NCI-H2196 treated with DMSO at 0.1 percent for 48 hours (cell line): ENCODE results near the gene VWA8.
"Not testable (repeated sequence)": the region's sequence is repeated elsewhere in the genome, so short reads cannot be mapped to it uniquely, and the experiment has no call there.

Experiments
- DNase-seq: peaks from one replicate; lab custom pipeline; 2025; ENCODE audit not compliant: unreplicated experiment; lab: John Stamatoyannopoulos, UW

Gene VWA8

DNA sequence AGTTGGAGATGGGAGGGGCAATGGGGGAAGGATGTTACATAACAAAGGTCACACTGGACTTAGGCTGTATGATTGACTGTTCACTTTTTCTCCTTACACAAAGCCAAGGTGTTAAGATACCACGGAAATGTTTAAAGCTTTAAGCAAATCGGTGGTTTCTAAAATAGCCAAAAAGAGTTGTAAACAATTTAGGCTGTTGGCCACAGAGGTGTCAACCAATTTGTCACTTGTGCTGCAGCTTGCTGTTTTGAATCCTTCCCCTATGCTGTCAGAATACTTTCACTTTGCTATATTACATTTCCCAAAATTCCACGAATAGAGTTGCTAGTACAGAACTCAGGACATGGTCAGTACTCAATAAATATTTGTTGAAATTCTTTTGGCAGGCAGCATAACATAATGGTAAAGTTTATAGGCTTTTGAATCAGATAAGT, 149.3 kb downstream of the VWA8 start:
- no peak for DNase-seq

DNA sequence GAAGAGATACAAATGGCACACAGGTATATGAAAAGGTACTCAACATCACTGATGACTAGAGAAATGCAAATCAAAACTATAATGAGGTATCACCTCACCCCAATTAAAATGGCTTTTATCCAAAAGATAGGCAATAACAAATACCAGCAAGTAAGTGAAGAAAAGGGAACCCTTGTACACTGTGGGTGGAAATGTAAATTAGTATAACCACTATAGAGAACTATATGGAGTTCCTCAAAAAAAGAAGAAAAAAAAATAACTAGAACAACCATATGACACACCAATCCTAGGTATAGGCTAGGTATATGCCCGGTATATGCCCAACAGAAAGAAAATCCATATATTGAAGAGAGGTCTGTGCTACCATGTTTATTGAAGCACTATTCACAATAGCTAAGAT, 150.9 kb downstream of the VWA8 start:
- no peak for DNase-seq

DNA sequence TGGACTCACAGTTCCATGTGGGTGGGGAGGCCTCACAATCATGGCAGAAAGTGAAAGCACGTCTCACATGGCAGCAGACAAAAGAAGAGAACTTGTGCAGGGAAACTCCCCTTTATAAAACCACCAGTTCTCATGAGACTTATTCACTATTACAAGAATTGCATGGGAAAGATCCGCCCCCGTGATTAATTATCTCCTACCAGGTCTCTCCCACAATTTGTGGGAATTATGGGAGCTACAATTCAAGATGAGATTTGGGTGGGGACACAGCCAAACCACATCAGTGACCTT, 157.5 kb downstream of the VWA8 start:
- DNase-seq: not testable (repeated sequence)

DNA sequence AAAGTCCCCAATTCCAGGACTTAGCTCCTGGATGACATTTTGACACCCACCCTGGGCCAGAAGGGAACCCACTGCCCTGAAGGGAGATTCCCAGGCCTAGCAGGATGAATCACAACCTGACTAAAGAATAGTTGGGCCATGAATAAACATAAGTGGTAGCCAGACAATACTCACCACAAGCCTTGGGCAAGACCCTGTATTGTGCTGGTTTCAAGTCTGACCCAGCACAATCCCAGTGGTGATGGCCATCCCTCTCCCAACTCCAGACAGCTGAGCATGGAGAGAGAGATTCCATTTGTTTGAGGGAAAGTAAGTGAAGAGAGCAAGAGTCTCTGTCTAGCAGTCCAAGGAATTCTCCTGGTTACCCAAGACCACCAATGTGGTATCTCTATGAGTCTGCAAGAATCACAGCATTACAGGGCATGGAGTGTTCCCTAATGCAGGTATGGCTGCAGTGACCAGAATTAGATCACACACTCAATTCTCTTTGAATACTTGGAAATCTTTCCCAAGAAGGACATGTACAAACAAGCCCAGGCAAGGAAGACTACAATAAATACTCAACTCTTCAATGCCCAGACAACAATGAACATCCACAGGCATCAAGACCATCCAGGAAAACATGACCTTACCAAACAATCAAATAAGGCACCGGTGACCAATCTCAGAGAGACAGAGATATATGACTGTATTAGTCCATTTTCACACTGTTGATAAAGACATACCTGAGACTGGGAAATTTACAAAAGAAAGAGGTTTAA, 158.0 kb downstream of the VWA8 start:
- no peak for DNase-seq

DNA sequence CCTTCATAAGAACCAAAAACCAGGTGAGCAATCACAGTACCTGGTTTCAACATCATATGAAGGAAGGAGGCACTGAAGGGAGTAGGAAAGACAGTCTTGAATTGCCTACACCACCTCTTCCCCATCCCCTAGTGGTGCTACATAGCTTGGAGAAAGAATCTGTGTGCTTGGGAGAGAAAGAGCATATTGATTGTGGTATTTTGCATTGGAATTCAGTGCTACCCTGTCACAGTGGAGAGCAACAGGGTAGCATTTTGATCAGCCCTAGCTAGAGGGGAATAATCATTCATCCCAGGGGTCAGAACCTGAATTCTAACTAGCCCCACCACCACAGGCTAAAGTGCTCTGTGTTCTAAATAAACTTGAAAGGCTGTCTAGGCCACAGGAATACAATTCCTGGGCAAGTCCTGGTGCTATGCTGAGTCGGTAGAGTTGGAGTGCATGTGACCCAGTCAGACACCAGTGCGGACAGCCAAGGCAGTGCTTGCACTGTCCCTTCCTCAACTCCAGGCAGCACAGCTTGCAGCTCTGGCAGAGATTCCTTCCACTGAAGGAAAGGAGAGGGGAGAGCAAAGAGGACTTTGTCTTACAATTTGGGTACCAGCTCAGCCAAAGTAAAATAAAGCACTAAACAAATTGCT, 158.7 kb downstream of the VWA8 start:
- no peak for DNase-seq

DNA sequence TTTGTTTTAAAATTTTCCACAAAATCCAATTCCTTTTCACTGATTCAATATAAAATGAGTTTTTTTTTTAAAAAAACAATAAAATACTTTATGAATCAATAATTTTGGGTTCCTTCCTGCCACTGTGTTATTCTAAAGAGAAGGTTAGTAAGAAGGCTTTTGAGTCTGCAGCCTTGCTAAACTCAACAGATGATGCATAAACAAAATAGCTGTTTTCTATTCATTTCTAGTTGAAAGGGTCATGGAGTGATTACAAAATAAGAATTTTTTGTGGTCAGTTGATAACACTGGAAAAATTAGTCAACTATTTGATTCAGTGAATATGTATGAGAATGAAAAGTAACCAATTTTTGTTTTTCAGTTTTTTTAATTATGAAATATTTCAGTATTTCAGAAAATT, 169.9 kb downstream of the VWA8 start:
- no peak for DNase-seq

DNA sequence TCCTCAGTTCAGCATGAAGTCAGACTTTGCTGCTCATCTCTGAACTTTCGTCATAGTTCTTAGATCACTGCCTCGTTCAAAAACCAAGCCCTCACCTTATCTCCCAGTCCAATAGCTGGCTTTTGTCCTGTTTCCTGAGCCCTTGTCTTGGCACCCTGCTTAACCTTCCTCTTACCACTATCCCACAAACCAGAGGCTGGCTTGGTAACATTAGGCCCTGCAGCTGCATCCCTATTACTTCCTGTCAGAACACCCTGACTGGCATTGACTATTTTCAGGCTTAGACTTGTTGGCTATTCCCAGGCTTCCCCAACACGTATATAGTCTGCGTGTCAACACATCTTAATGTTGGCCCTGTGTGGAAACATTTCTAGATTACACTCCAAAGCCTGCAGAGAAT, 172.4 kb downstream of the VWA8 start:
- DNase-seq: no peak

DNA sequence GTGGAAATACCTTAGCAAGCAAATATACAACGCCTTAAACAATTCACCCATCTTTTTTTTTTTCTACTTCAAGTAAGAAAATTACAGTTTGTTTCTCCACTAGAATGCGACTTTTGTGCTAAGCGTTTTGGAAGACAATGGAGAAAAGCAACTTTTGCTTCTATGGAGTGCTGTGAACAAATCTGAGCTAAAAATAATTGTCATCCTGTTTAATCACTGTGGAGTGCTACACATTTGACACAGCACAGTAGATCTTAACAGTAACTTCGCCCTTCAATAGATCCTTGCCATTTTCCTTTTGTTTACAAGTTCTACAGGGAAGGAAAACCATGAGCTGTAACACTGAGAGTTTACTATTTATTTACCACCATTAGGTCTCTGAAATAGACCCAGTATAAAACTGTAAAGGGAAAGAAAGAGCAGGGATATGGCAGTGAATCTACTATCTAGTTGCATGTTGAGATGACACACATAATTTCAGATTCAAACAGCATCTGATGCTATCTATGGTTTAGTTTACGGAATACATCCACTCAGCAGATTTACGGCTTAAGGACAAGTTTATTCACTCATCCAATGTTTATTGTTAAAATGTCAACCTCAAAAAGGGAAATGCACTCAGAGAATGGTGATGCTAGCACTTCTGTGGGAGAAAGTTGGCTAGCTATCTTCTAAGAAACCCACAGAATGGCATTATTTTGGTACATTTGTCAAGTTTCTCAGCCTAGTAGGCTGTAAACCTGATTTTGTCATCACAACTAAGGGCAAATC, 175.3 kb downstream of the VWA8 start:
- no peak for DNase-seq

DNA sequence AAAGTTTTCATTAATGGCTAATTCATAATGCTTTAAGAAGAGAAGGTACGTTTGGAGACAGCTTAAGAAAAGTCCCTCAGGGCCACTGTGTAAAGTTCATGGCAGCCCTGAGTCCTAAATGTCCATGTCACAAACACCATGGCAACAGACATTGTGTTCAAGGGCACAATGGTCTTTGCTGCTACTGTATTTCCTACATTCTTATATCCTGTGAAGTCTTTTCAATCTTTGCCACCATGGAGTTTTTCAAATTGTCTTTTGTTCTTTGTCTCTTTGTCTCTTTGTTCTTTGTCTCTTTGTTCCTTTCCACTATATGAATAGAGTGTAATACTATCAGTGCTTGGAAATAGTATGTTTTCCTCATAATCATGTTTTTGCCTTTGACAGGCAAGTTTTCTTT, 178.8 kb downstream of the VWA8 start:
- no peak for DNase-seq

DNA sequence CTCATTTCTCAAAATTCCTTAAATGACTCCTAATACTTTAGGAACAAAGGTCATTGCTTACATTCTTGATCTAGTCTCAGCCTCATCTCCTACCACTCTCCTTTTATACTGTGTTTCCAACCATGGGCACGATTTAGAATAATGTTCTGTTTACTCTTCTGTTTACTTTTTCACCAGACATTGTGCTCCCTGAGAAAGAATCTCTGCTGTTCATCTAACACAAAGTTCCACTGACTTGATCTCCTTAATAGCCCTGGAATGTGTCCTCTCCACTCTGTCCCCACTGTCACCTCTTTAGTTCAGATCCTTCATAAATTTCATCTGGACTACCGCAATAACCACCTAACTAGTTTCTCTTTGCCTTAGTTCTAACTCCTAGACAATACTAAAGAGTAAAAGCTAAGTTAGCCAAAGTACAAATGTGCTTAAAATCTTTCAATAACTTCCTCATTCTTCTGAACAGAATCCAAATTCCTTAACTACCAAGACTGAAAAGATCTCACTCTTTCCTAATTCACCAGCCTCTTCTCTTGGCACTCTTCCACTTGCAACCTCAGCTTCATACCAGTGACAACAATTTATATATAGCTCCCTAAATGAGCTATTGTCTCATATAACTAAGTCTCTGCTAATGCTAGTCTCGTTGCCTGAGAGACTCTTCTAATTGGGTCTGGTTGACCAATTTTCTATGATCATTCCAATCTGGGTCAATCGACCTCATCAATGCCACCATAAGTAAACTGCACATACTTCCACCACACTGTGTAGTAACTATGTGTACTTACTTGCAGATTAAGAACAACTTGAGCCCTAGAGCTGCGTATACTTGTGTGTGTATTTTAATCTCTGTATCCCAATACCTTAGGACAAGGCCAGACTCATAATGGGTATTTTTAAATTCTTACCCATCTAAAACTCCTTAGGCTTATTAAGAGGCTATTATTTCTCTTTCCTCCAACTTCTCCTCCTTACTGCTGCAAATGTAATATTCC, 179.9 kb downstream of the VWA8 start:
- DNase-seq: no peak

DNA sequence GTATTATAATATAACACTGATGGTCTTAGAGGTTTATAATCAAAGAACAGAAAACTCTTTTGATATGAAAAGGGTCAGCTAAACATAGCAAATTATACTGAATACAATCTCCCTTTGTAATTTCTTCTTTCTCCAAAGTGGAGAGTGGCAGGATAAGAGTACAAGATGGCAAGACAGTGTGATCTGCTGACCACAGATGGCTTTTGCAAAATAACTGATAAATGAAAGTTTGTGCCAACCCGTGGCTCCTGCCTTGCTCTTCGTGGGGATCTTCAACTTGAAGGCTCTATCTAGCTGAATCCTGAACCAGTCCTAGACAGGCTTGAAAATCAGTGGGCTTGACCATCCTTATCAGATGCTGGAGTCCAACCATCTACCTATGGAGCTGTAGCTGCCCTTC, 185.7 kb downstream of the VWA8 start:
- DNase-seq: no peak

DNA sequence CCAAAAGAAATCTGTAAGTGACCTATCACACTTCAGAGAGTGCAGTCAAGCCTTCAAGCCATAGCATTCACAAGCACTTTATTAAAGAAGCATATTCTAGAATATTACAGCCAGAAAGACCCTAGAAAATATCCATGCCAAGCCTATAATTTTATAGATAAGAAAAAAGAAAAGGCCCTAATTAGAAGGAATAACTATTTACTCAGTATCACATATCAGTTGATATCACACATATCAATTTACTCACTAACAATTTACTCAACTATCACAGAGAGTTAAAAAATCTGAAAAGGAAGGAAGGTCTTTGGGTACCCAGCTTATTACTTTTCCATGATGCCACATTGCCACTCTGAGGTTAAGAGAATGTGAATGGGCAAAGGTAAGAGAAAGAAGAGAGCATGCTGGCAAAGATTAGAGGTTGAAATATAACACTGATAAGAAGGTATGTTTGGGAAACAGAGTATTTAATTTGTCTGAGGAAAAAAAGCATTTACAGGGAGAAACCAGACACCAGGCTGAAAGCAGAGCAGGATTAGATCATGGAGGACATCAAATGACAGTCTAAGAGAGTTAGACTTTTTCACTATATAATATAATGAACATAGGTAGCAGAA, 186.2 kb downstream of the VWA8 start:
- peak; percentile 6 for DNase-seq

DNA sequence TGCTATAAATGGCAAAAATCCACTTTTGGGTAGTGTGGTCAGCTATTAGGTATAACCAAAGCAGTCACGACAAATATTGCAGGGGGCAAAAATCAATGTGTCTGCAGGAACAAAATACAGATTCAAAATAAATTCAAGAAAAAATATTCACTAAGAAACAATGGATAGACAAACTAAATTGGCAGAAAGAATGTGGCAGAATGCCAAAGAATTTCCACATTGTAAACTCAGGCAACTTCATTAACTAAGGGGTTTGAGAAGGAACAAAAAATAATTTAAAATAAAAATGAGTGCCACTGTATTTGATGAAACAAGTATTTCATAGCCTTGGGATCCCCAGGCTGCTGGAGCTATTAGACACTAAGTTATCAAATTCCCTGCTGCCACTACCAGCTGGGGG, 193.1 kb downstream of the VWA8 start:
- DNase-seq: no peak

DNA sequence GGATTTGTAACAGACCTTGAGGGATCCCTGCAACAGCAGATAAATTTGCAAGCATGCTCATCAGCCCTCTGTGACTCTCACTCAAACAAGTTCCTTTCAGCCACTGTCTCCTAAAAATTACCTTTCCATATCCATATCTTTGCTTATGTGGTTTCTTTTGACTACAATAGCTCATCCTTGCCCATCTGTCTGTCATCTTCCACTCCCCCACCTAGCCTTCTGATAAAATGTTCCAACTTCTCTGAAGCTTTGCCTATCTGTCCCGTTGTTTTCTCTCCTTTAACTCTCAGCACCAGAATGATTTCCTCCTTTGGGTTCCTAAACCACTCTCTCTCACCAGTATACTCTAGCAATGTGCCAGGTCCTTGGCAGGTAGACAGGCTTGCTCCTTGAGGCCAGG, 194.5 kb downstream of the VWA8 start:
- no peak for DNase-seq

DNA sequence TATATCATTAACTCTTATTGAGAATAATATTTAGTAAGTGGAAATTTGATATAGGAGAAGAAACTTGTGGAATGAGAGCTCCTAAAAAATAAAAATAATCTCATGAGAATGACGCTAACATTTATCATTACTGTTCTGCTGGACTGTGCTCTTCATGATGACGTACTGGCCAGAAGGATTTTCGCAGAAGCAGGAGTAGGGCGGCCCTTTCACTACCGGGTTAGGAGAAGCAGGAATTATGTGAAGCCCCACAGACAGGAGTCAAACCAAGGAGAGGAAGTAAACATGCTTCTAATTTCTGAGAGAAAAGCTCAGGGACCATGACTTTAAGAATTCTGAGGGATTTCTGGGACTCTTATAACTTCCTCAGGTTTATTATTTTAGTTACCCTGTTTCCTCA, 195.1 kb downstream of the VWA8 start:
- no peak for DNase-seq

DNA sequence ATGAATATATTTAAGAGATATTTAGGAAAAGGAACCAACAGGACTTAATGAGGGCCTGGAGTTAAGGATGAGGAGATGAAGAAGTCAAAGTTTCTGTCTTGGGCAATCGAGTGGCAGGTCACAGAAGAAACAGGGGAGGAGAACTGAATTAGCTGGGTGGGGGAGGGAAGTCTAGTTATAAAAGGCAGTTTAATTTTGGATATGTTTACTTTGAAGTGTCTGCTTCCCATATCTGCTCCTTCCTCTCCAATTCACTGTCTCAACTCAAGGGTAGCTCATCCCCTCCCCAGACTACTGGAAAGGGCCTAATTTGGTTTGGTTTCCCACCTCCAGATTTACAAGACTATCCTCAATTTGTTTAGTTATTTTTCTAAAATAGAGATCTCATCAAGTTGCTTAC, 195.9 kb downstream of the VWA8 start:
- no peak for DNase-seq

DNA sequence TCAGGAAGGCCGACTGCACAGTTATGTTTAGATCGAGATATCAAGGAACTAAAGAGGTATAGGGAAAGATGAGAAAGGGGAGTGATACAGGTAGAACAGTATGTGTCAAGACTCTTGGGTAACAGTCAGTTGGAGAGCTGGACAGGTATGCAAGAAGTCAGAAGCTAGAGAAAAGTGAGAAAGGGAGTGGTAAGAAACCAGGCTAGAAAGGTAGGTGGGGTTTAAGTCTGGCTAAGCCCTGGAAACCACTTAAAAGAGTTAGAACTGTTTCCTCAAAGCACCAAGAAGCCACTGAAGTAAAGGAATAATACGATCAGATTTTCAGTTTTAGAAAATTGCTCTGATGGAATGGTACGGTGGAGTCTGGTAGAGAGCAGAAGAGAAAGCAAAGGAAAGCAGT, 196.4 kb downstream of the VWA8 start:
- DNase-seq: no peak

DNA sequence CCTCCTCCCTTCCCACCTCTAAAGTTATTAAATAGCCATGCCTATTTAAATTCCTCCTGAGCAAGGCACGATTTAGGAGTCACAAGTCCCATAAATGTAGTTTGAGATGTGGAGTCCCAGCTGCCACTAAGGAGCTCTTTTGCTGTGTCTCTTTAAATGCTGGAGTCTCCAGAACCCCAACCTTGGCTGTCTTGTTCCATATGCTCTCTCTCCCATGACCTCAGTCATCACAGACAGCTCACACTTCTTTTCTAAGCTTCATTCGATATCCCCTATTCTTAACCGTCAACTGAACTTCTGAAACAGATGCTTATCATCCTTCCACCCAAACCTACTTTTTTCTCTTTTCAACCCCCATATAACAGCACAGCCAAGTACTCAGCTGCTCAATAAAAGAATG, 197.1 kb downstream of the VWA8 start:
- no peak for DNase-seq

DNA sequence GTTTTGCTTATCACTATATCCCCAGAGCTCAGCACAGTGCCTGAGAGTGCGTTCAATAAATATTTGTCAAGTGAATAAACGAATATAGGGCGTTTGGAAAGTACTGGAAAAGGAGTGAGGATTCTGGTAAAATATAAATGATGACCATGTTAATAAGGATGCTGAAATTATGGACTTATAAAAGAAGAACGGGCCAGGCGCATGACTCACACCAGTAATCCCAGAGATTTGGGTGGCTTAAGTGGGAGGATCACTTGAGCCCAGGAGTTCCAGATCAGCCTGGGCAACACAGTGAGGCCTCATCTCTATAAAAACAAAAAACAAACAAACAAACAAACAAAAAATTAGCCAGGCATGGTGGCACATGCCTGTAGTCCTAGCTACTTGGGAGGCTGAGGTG, 198.1 kb downstream of the VWA8 start:
- DNase-seq: no peak

DNA sequence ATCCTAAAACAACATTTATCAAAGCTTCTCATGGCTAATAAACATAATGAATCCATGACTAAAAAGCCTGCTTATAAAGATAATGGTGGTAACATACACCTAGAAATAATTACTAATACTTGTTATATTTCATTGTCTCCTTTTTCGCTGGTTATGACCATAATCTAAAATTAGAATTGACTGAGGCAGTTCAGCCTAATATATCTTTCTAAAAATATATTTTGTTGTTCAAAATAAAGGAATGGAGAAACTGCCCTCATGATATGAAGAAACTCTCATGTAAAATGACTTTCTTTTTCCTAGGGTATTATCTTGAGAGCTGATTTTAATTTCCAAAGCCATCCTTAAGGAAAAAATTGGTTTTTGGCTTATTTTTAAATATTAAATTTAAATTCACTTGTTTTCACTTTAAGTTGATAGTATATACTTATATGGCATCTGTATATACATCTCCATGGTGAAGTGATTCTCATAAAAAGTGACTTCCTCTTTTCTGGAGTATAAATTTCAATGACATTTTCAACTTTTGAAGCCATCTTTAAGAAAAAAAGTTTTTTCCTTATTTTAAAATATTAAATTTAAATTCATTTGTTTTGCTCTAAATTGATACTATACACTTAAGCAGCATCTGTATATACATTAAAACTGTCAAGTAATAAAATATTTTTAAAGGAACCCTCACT, 204.6 kb downstream of the VWA8 start:
- DNase-seq: no peak
